Measurements from ENCODE around the gene NPLOC4.

DNA sequence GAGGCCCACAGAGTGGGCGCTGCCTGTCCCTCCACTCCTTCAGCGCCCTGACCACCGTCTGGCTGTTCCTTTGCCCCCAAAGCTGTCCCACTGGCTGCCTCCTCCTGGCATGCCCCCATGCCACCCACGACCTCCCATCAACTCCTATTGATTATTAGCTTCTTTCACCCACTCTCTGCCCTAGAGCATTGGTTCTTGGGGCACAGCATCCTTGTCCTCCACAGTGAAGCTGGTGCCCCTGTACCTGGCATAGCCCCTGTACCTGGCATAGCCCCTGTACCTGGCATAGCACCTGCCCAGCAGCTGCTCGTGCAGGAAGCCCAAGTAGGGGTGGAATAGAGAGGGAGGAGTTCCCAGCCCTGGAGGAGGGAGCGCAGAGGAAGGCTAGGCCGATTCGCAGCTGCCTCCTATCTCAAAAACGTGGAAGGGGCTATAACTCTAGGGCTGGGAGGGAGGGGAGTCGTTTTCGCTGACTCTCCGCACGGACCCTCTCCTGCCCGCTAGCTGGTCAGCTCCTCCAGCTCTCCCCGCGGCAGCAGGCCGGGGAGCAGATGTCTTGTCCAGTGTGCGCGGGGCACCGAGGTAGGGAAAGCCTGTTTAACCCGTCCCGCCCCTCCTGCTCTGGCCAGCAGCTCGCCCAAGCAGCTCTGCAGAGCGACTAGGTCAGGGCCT, 118.7 kb downstream of the NPLOC4 start:
- TF ChIP-seq CTCF (IDR thresholded peaks at IDR 0.05): no peak
- TF ChIP-seq POLR2A (IDR thresholded peaks at IDR 0.05): no peak
- TF ChIP-seq EP300 (IDR thresholded peaks at IDR 0.05): no peak
